HCT116 (cell line): Measurements from ENCODE around the gene DIP2C. TPM values are rescaled to one million over a fixed set of nuclear protein-coding genes. Genes with fewer than 3 reads are reported as not detected.

Experiments used
- ATAC-seq: fragments of 200-7000 bp; cut with Tn5 transposase; 2 replicates; pipeline ENCODE4 v1.9.1; 2020; ENCODE audit warnings: mild to moderate bottlenecking, moderate library complexity
- BruUV-seq: library from RNA; stranded (reverse); fragments of 400-500 nt; replicated peaks from 2 replicates; lab custom pipeline; 2021; lab: Mats Ljungman, UMichigan
- CTCF ChIA-PET: fragments of 300-600 bp; sonication (Branson Sonifier 250); formaldehyde crosslinking; loops from one replicate; lab custom pipeline; 2021; ENCODE audit warnings: antibody characterized with exemption; lab: Charles Lee
- POLR2A ChIA-PET: fragments of 300-600, 350-600 bp; sonication (Branson Sonifier 250); formaldehyde crosslinking; loops from one replicate; lab custom pipeline; 2021; ENCODE audit warnings: antibody characterized with exemption; lab: Charles Lee
- RAD21 ChIA-PET, 2 experiments: fragments of 300-600 bp; sonication (Branson Sonifier 250); formaldehyde crosslinking; loops; one replicate each; lab custom pipeline; 2023; ENCODE audit warnings: low total read pairs in 2 of 2; ENCODE audit not compliant: uncharacterized antibody in 2 of 2, unreplicated experiment in 2 of 2, low non-redundant PET in 1 of 2; lab: Charles Lee
- DNase-seq: peaks from one replicate; pipeline ENCODE4 v3.0.0-alpha.2; 2010; ENCODE audit warnings: low read depth, low spot score
- H2AFZ ChIP-seq: fragments of 200-600 bp; shearing (Covaris generic), sonication (generic); 2 replicates; pipeline ENCODE4 v1.6.1; 2017; ENCODE audit warnings: low read depth, mixed run types, mixed read lengths, antibody characterized with exemption, low read length; ENCODE audit not compliant: poor library complexity, severe bottlenecking
- H3K27ac ChIP-seq: 2 replicates; pipeline ENCODE4 v1.5.1; 2012; ENCODE audit warnings: low read depth, low read length
- H3K27me3 ChIP-seq: fragments of 200-600 bp; sonication (generic); 2 replicates; pipeline ENCODE4 v1.6.1; 2016; ENCODE audit warnings: mixed run types, low read length, mixed read lengths; ENCODE audit not compliant: insufficient read depth
- H3K36me3 ChIP-seq, 2 experiments: fragments of 200-500 bp in 1 of 2; fragments of 200-600 bp in 1 of 2; sonication (Bioruptor generic) in 1 of 2; sonication (generic) in 1 of 2; 2 replicates each; pipeline versions ENCODE4 v1.5.1 to v1.6.1; 2014 to 2016; ENCODE audit warnings: low read length in 2 of 2, inconsistent platforms in 1 of 2, mixed read lengths in 1 of 2, mixed run types in 1 of 2; ENCODE audit not compliant: insufficient read depth in 2 of 2, control insufficient read depth in 1 of 2
- H3K4me1 ChIP-seq, 2 experiments: fragments of 200-600 bp in 1 of 2; sonication (generic) in 1 of 2; 2 replicates each; pipeline versions ENCODE4 v1.5.1 to v1.6.1; 2012 to 2017; ENCODE audit warnings: low read length in 2 of 2, inconsistent platforms in 1 of 2, mild to moderate bottlenecking in 1 of 2, mixed read lengths in 1 of 2, mixed run types in 1 of 2, moderate library complexity in 1 of 2; ENCODE audit not compliant: insufficient read depth in 2 of 2, control insufficient read depth in 1 of 2
- H3K4me2 ChIP-seq: fragments of 200-600 bp; sonication (generic); 2 replicates; pipeline ENCODE4 v1.6.1; 2017; ENCODE audit warnings: mixed run types, low read length, mixed read lengths
- H3K4me3 ChIP-seq, 2 experiments: fragments of 200-600 bp in 1 of 2; sonication (generic) in 1 of 2; replicated peaks in 1 of 2; 2 replicates each; pipeline ENCODE4 v1.5.1; 2011 to 2016; ENCODE audit warnings: low read length in 2 of 2, control low read depth in 1 of 2, low read depth in 1 of 2, mild to moderate bottlenecking in 1 of 2, mixed read lengths in 1 of 2, mixed run types in 1 of 2
- H3K79me2 ChIP-seq: fragments of 200-600 bp; sonication (generic); 2 replicates; pipeline ENCODE4 v1.6.1; 2017; ENCODE audit warnings: mild to moderate bottlenecking, mixed run types, low read length, moderate library complexity, mixed read lengths; ENCODE audit not compliant: insufficient read depth
- H3K9ac ChIP-seq: fragments of 200-600 bp; sonication (generic); 2 replicates; pipeline ENCODE4 v1.6.1; 2016; ENCODE audit warnings: low read length, mixed read lengths
- H3K9me2 ChIP-seq: fragments of 200-600 bp; sonication (generic), shearing (Covaris generic); 2 replicates; pipeline ENCODE4 v1.6.1; 2017; ENCODE audit warnings: mixed run types, mild to moderate bottlenecking, moderate library complexity; ENCODE audit not compliant: insufficient read depth
- H3K9me3 ChIP-seq, 2 experiments: fragments of 200-500 bp in 1 of 2; fragments of 200-600 bp in 1 of 2; sonication (Bioruptor generic) in 1 of 2; sonication (generic) in 1 of 2; 2 replicates each; pipeline ENCODE4 v1.6.1; 2014 to 2017; ENCODE audit warnings: low read length in 2 of 2, mixed read lengths in 2 of 2, inconsistent platforms in 1 of 2, low read depth in 1 of 2, mild to moderate bottlenecking in 1 of 2, mixed run types in 1 of 2, moderate library complexity in 1 of 2; ENCODE audit not compliant: control insufficient read depth in 1 of 2, insufficient read depth in 1 of 2
- H4K20me1 ChIP-seq: fragments of 200-600 bp; sonication (generic), shearing (Covaris generic); 2 replicates; pipeline ENCODE4 v1.6.1; 2017; ENCODE audit warnings: mixed run types, mild to moderate bottlenecking, moderate library complexity; ENCODE audit not compliant: insufficient read depth
- CBX3 ChIP-seq: IDR thresholded peaks from 2 replicates; pipeline ENCODE4 v1.6.1; 2012; ENCODE audit warnings: low read depth
- EGR1 ChIP-seq: IDR thresholded peaks from 2 replicates; pipeline ENCODE4 v1.6.1; 2012; ENCODE audit warnings: low read depth
- ELF1 ChIP-seq: IDR thresholded peaks from 2 replicates; pipeline ENCODE4 v1.6.1; 2012; ENCODE audit warnings: low read depth, borderline replicate concordance
- POLR2A ChIP-seq: IDR thresholded peaks from 2 replicates; pipeline ENCODE4 v1.7.0; 2011; ENCODE audit warnings: borderline replicate concordance; ENCODE audit not compliant: insufficient read depth, insufficient read length; ENCODE audit errors: extremely low read depth
- POLR2AphosphoS5 ChIP-seq: IDR thresholded peaks from 2 replicates; pipeline ENCODE4 v1.6.1; 2011; ENCODE audit warnings: mild to moderate bottlenecking, low read depth, low read length, moderate library complexity
- RAD21 ChIP-seq: IDR thresholded peaks from 2 replicates; pipeline ENCODE4 v1.6.1; 2012; ENCODE audit warnings: low read depth, mild to moderate bottlenecking
- SP1 ChIP-seq: IDR thresholded peaks from 2 replicates; pipeline ENCODE4 v1.6.1; 2012; ENCODE audit warnings: low read depth
- SRF ChIP-seq: IDR thresholded peaks from 2 replicates; pipeline ENCODE4 v1.6.1; 2012; ENCODE audit warnings: low read depth
- intact Hi-C: fragments of 100-400 bp; cut with micrococcal nuclease; formaldehyde crosslinking; loops from 2 replicates; pipeline ENCODE4 v1.10.0; 2022
- total RNA-seq: library from RNA; stranded (reverse); gene quantifications from one replicate; pipeline ENCODE4 v1.2.1, GENCODE V29; 2021; ENCODE audit not compliant: unreplicated experiment
- TF ChIP-seq, protein P1 (sequence below): IDR thresholded peaks from 2 replicates; pipeline ENCODE4 v1.6.1; 2012
- TF ChIP-seq, protein P2 (sequence below): IDR thresholded peaks from 2 replicates; pipeline ENCODE4 v1.6.1; 2012
- TF ChIP-seq, protein P3 (sequence below): IDR thresholded peaks from 2 replicates; pipeline ENCODE4 v1.6.1; 2012; ENCODE audit warnings: low read depth
- TF ChIP-seq, protein P4 (sequence below), 3 experiments: fragments of 200-600 bp in 1 of 3; sonication (generic) in 1 of 3; IDR thresholded peaks in 2 of 3; conservative IDR thresholded peaks in 1 of 3; 2 replicates each; pipeline ENCODE4 v1.5.1; 2012 to 2017; ENCODE audit warnings: low read depth in 2 of 3, low read length in 2 of 3, antibody characterized with exemption in 1 of 3, borderline replicate concordance in 1 of 3, control low read depth in 1 of 3, mild to moderate bottlenecking in 1 of 3, mixed read lengths in 1 of 3, mixed run types in 1 of 3, moderate library complexity in 1 of 3; ENCODE audit not compliant: insufficient read depth in 1 of 3

The DIP2C gene
- total RNA-seq, 1 experiment from 2014 or later = 15.4 TPM

DNA sequence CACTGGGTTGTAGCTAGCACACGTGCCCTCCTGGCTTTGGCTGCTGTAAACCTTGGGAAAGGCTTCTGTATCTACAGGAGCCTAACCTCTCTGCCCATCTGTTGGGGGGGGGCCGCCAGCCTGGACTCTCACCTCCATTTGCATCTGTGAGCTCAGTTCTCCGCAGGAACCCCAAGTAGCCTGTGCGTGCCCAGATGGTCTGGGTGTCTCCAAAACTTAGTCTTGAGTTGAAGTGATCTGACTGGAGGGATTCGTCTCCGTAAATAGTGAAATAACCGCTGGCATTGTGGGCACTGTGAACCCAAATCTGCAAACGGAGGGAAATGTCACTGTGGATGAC lies 406.4 kb downstream of the DIP2C start:
- no peaks in the 10 kb centered on the region for H3K9me2 ChIP-seq
- no peaks in the 10 kb centered on the region for H3K27me3 ChIP-seq
- H4K20me1 ChIP-seq = no peaks in the 10 kb centered on the region
- no peaks in the 10 kb centered on the region for H3K79me2 ChIP-seq
- intact Hi-C loops = no loop called here
- BruUV-seq = no TSS peak
- no peak overlapping the region for H3K4me3 ChIP-seq
- no peak overlapping the region for H3K4me2 ChIP-seq
- H3K9ac ChIP-seq = no peak overlapping the region
- TF ChIP-seq POLR2A (no peak), SP1 (no peak), SRF (no peak), RAD21 (no peak), POLR2AphosphoS5 (no peak)
- TF ChIP-seq, protein P1, sequence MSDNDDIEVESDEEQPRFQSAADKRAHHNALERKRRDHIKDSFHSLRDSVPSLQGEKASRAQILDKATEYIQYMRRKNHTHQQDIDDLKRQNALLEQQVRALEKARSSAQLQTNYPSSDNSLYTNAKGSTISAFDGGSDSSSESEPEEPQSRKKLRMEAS = no peak
- TF ChIP-seq, protein P2, sequence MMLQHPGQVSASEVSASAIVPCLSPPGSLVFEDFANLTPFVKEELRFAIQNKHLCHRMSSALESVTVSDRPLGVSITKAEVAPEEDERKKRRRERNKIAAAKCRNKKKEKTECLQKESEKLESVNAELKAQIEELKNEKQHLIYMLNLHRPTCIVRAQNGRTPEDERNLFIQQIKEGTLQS = no peak
- RAD21 ChIA-PET = no interaction called here
- H2AFZ ChIP-seq = no peak overlapping the region
- CTCF ChIA-PET = no interaction called here
- peaks cover 0 to 3% of the 10 kb centered on the region in 2 experiments; a peak in 1 of 4 replicates for H3K36me3 ChIP-seq
- H3K27ac ChIP-seq = no peak overlapping the region
- no peaks in the 10 kb centered on the region for H3K9me3 ChIP-seq
- peaks cover 0 to 9% of the 10 kb centered on the region in 2 experiments; a peak in 2 of 4 replicates for H3K4me1 ChIP-seq
- POLR2A ChIA-PET = no interaction called here
- ATAC-seq (no peak), DNase-seq (no peak)

DNA sequence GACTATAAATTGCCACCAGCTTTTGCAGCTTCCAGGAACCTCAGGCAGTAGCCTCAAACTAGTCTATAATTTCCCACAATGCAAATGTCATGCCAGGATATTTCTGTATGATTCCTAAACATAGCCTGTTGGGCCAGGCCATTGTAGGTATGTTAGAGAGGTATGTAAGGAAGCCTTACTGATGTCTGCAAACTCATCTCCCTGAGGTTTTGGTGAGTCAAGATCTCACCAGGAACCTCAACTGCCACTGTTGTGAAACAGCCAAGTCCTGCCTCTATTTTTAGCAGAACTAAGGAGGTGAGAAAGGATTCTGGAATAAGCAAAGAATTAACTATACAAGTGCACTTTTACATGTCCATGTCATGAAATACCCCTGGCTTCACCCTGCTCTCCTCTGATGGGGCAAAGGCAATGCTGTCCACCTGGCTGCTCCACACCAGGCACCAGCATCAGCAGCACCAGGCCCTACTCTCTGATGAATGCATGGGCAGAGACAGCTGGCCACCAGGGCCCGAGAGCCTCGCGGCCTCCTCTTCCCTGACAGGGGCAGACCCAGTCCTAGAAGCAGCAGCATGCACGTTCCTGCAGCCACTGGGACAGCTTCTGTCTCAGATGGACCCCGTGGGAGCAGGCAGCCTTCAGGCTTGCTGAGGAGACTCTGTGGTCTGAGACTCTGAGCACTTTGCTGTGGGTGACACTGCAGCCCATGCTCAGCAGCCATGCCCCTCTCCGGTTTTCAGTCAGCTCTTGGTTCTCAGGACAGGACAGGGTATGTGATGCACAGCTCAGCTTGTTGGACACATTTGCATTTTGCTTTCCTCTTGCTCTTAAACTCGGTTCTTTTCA lies 407.0 kb downstream of the DIP2C start:
- no TSS peak for BruUV-seq
- no peak for ATAC-seq
- intact Hi-C loops = no loop called here
- Histone ChIP-seq H3K27ac (no peak overlapping the region), H4K20me1 (no peaks in the 10 kb centered on the region), H2AFZ (no peak overlapping the region), H3K4me2 (no peak overlapping the region), H3K27me3 (no peaks in the 10 kb centered on the region), H3K36me3 (peaks cover 0 to 3% of the 10 kb centered on the region in 2 experiments; a peak in 1 of 4 replicates), H3K4me3 (no peak overlapping the region), H3K9me2 (no peaks in the 10 kb centered on the region), H3K79me2 (no peaks in the 10 kb centered on the region), H3K4me1 (peaks cover 0 to 3% of the 10 kb centered on the region in 2 experiments; a peak in 2 of 4 replicates), H3K9ac (no peak overlapping the region), H3K9me3 (no peaks in the 10 kb centered on the region)
- DNase-seq = no peak
- POLR2A ChIA-PET = no interaction called here
- RAD21 ChIA-PET = no interaction called here
- CTCF ChIA-PET = no interaction called here
- TF ChIP-seq, protein P3, sequence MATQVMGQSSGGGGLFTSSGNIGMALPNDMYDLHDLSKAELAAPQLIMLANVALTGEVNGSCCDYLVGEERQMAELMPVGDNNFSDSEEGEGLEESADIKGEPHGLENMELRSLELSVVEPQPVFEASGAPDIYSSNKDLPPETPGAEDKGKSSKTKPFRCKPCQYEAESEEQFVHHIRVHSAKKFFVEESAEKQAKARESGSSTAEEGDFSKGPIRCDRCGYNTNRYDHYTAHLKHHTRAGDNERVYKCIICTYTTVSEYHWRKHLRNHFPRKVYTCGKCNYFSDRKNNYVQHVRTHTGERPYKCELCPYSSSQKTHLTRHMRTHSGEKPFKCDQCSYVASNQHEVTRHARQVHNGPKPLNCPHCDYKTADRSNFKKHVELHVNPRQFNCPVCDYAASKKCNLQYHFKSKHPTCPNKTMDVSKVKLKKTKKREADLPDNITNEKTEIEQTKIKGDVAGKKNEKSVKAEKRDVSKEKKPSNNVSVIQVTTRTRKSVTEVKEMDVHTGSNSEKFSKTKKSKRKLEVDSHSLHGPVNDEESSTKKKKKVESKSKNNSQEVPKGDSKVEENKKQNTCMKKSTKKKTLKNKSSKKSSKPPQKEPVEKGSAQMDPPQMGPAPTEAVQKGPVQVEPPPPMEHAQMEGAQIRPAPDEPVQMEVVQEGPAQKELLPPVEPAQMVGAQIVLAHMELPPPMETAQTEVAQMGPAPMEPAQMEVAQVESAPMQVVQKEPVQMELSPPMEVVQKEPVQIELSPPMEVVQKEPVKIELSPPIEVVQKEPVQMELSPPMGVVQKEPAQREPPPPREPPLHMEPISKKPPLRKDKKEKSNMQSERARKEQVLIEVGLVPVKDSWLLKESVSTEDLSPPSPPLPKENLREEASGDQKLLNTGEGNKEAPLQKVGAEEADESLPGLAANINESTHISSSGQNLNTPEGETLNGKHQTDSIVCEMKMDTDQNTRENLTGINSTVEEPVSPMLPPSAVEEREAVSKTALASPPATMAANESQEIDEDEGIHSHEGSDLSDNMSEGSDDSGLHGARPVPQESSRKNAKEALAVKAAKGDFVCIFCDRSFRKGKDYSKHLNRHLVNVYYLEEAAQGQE = no peak
- TF ChIP-seq ELF1 (no peak), CBX3 (no peak), SRF (no peak), EGR1 (no peak)
- TF ChIP-seq, protein P4, sequence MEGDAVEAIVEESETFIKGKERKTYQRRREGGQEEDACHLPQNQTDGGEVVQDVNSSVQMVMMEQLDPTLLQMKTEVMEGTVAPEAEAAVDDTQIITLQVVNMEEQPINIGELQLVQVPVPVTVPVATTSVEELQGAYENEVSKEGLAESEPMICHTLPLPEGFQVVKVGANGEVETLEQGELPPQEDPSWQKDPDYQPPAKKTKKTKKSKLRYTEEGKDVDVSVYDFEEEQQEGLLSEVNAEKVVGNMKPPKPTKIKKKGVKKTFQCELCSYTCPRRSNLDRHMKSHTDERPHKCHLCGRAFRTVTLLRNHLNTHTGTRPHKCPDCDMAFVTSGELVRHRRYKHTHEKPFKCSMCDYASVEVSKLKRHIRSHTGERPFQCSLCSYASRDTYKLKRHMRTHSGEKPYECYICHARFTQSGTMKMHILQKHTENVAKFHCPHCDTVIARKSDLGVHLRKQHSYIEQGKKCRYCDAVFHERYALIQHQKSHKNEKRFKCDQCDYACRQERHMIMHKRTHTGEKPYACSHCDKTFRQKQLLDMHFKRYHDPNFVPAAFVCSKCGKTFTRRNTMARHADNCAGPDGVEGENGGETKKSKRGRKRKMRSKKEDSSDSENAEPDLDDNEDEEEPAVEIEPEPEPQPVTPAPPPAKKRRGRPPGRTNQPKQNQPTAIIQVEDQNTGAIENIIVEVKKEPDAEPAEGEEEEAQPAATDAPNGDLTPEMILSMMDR (IDR thresholded peaks at IDR 0.05 in 2 of 3, conservative IDR thresholded peaks at IDR 0.05 in 1 of 3; ENCODE audit: borderline replicate concordance in 1 of 3, insufficient read depth in 1 of 3, low read depth in 2 of 3, low read length in 2 of 3) = no peak
